Measurements from ENCODE around the gene APC2.

DNA sequence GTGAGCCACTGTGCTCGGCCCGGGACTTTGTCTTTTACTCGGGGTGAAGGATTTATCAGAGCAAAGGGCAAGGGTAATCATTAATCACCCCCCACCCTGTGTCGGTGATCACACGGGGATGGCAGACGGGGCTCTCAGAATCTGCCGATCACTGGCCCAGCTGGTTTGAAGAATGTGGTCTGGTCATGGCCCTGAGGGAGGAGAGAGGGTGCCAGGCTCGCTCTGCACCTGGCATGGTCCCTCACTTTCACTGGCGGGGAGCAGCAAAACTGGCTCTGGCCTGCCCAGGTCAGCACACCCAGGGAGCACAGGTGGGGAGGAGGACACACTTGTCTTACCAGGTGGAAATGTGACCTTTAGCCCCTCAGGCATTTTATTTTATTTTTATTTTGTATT is 51.3 kb downstream of the APC2 start:
- TF ChIP-seq EZH2 (IDR thresholded peaks at IDR 0.05) = no peak
- TF ChIP-seq, protein P1, sequence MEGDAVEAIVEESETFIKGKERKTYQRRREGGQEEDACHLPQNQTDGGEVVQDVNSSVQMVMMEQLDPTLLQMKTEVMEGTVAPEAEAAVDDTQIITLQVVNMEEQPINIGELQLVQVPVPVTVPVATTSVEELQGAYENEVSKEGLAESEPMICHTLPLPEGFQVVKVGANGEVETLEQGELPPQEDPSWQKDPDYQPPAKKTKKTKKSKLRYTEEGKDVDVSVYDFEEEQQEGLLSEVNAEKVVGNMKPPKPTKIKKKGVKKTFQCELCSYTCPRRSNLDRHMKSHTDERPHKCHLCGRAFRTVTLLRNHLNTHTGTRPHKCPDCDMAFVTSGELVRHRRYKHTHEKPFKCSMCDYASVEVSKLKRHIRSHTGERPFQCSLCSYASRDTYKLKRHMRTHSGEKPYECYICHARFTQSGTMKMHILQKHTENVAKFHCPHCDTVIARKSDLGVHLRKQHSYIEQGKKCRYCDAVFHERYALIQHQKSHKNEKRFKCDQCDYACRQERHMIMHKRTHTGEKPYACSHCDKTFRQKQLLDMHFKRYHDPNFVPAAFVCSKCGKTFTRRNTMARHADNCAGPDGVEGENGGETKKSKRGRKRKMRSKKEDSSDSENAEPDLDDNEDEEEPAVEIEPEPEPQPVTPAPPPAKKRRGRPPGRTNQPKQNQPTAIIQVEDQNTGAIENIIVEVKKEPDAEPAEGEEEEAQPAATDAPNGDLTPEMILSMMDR (IDR thresholded peaks at IDR 0.05) = no peak
